NT2/D1 (cell line): ENCODE results near the gene ARRDC1.

Source experiments
- DNase-seq: peaks from one replicate; pipeline ENCODE4 v3.0.0-alpha.2; 2011; ENCODE audit warnings: low read depth, low spot score
- H3K27me3 ChIP-seq: 2 replicates; pipeline ENCODE4 v1.6.0; 2011; ENCODE audit warnings: mild to moderate bottlenecking; ENCODE audit not compliant: insufficient read length, insufficient read depth
- H3K36me3 ChIP-seq: 2 replicates; pipeline ENCODE4 v1.6.1; 2011; ENCODE audit warnings: mild to moderate bottlenecking, low read length, mixed read lengths; ENCODE audit not compliant: insufficient read depth, insufficient read length
- H3K4me1 ChIP-seq: 2 replicates; pipeline ENCODE4 v1.5.1; 2011; ENCODE audit not compliant: insufficient read depth, insufficient read length
- H3K4me3 ChIP-seq: 2 replicates; pipeline ENCODE4 v1.5.1; 2011; ENCODE audit warnings: low read depth; ENCODE audit not compliant: insufficient read length
- H3K9ac ChIP-seq: 2 replicates; pipeline ENCODE4 v1.6.0; 2011; ENCODE audit warnings: low read depth; ENCODE audit not compliant: insufficient read length
- H3K9me3 ChIP-seq: 2 replicates; pipeline ENCODE4 v1.5.1; 2011; ENCODE audit warnings: mild to moderate bottlenecking, low read length; ENCODE audit not compliant: insufficient read depth
- SUZ12 ChIP-seq: IDR thresholded peaks from 2 replicates; pipeline ENCODE4 v1.6.1; 2011; ENCODE audit not compliant: insufficient read length, insufficient read depth; ENCODE audit errors: extremely low read depth
- YY1 ChIP-seq: IDR thresholded peaks from 2 replicates; pipeline ENCODE4 v1.6.1; 2011; ENCODE audit not compliant: insufficient read length, insufficient read depth
- ZNF274 ChIP-seq: IDR thresholded peaks from 2 replicates; pipeline ENCODE4 v1.6.1; 2011; ENCODE audit warnings: mild to moderate bottlenecking, low read depth, low read length

Gene ARRDC1

DNA sequence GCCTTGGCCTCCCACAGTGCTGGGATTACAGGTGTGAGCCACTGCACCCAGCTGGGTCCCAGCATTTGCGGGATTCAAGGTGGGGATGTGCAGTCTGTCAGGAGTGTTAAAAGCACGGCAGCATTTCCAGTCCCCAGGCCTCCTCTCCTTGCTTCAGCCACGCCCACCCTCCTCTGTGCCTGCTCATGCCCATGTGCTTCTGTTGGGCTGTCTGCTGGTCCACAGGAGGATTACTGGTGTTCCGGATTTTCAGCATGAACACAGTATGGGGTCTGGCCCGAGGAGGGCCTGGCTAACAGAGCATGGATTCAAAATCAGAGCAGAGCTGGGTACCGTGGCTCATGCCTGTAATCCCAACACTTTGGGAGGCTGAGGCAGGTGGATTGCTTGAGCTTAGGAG lies 5.5 kb downstream of the ARRDC1 start:
- Histone ChIP-seq H3K36me3 (peaks cover 36% of the 10 kb centered on the region), H3K27me3 (peaks cover 12% of the 10 kb centered on the region), H3K4me3 (no peak overlapping the region), H3K4me1 (peaks cover 45% of the 10 kb centered on the region), H3K9ac (peak overlapping the region; percentile 42), H3K9me3 (no peaks in the 10 kb centered on the region)
- DNase-seq: no peak
- TF ChIP-seq SUZ12: no peak
- no peak for TF ChIP-seq YY1
- TF ChIP-seq ZNF274: no peak

DNA sequence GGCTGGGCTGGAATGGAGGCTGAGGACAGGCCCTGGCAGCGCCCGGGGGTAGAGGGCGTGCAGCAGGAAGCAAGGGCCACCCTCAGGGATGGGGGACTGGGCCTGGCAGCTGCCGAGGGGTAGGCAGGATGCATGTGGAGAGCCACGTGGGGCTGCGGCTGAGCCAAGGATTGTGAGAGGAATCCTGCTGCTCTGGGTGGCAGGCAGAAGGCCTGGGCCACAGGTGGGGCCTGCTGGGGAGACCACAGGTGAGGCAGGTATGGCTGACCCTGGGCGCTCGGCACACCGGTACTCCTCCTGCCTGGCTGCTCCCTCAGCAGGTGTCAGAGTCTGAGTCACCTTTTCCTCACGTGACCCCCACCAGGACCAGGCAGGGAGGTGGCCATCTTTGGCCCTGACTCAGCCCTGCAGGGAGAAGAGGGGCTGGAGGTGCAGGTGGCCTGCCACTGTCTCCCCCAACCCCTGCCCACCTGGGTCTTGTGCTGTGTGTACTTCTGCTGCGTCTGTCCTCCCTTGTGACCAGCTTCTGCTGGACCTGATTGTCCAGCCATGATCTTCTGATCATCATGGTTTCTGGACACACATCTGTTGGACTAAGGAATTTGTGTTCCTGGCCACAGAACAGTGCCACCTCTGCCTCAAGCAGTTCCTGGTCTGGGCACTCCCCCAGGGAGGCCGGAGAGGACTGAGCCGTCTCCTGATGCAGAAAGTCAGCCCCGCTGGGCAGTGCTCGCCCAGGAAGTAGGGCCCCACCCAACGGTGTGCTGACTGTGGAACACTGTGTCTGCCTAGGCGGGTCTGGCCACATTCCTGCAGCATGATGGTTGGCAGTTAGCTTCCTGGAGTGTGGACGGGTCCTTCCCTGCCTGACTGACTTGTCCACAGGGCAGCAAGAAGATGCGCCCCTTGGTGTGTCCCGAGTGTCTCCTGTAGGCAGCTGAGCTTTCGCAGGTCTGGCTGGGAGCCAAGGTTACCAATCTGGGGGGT lies 6.4 kb downstream of the ARRDC1 start:
- H3K4me1 ChIP-seq: peaks cover 38% of the 10 kb centered on the region
- H3K9ac ChIP-seq: peak overlapping the region; percentile 2
- peaks cover 3% of the 10 kb centered on the region for H3K27me3 ChIP-seq
- DNase-seq: no peak
- TF ChIP-seq YY1 (no peak), SUZ12 (no peak), ZNF274 (no peak)
- H3K36me3 ChIP-seq: peaks cover 45% of the 10 kb centered on the region
- no peak overlapping the region for H3K4me3 ChIP-seq
- no peaks in the 10 kb centered on the region for H3K9me3 ChIP-seq

DNA sequence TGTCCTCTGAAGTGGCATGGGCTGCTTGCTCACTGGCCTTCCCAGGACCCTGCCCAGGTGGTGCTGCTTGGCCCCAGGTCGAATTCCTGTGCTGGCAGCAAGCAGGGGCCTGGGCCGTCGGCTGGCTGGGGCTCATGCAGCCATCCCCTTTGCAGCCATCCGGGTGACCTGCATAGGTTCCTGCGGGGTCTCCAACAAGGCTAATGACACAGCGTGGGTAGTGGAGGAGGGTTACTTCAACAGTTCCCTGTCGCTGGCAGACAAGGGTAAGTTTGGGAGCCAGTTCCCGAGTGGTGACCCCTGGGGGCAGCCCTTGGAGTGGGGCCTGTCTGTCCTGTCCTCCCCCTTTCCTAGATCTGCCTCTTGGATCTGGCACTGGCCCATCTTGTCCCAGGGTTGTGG lies 7.3 kb downstream of the ARRDC1 start:
- Histone ChIP-seq H3K4me3 (no peak overlapping the region), H3K4me1 (peaks cover 33% of the 10 kb centered on the region)

DNA sequence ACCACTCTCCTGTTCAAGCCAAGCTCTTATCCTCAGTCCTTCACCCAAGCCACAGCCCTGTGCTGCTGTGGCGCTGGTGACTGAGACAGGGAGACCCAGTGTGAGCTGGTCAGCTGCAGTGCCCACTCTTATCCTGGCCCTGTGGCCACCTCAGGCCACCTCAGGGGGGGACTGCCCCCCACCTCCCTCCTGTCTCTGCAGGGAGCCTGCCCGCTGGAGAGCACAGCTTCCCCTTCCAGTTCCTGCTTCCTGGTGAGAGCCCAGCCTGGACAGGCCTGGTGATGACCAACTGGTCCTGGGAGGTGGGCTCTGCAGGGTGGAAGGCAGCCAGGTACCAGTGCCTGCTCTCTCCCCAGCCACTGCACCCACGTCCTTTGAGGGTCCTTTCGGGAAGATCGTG lies 7.8 kb downstream of the ARRDC1 start:
- Histone ChIP-seq H3K4me3 (no peak overlapping the region), H3K4me1 (peaks cover 32% of the 10 kb centered on the region), H3K9me3 (no peaks in the 10 kb centered on the region), H3K27me3 (no peaks in the 10 kb centered on the region), H3K9ac (peak overlapping the region; percentile 13), H3K36me3 (peaks cover 54% of the 10 kb centered on the region)
- no peak for DNase-seq
- TF ChIP-seq YY1 (no peak), SUZ12 (no peak), ZNF274 (no peak)

More for the DNA sequence above, 7.3 kb downstream of the ARRDC1 start:
- H3K27me3 ChIP-seq: no peaks in the 10 kb centered on the region
- DNase-seq: no peak
- TF ChIP-seq ZNF274: no peak
- peaks cover 53% of the 10 kb centered on the region for H3K36me3 ChIP-seq
- no peaks in the 10 kb centered on the region for H3K9me3 ChIP-seq
- H3K9ac ChIP-seq: no peak overlapping the region

DNA sequence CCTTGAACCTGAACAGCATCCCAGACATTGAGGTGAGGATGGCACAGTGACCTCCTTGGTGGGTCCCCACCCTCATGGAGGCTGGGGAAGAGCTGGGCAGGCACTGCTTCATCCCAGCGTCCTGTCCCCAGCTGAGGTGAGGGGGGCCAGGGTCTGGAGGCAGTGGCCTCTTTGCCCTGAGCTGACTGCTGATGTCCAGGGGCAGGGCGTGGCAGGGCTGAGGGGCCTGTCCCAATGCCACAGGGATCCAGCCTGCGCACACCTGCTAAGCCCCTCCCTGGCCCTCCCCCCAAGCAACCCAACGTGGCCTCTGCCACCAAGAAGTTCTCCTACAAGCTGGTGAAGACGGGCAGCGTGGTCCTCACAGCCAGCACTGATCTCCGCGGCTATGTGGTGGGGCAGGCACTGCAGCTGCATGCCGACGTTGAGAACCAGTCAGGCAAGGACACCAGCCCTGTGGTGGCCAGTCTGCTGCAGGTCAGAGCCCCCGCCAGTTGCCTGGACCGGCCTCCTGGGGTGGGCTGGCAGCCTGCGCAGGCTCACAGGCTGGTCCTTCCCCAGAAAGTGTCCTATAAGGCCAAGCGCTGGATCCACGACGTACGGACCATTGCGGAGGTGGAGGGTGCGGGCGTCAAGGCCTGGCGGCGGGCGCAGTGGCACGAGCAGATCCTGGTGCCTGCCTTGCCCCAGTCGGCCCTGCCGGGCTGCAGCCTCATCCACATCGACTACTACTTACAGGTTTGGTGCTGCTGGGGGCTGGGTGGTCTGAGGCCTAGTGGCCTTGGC lies 8.4 kb downstream of the ARRDC1 start:
- Histone ChIP-seq H3K27me3 (no peaks in the 10 kb centered on the region), H3K36me3 (peaks cover 48% of the 10 kb centered on the region), H3K9ac (peak overlapping the region; percentile 13), H3K4me1 (peaks cover 25% of the 10 kb centered on the region), H3K4me3 (no peak overlapping the region), H3K9me3 (no peaks in the 10 kb centered on the region)
- DNase-seq: no peak
- TF ChIP-seq ZNF274 (no peak), YY1 (no peak), SUZ12 (no peak)

DNA sequence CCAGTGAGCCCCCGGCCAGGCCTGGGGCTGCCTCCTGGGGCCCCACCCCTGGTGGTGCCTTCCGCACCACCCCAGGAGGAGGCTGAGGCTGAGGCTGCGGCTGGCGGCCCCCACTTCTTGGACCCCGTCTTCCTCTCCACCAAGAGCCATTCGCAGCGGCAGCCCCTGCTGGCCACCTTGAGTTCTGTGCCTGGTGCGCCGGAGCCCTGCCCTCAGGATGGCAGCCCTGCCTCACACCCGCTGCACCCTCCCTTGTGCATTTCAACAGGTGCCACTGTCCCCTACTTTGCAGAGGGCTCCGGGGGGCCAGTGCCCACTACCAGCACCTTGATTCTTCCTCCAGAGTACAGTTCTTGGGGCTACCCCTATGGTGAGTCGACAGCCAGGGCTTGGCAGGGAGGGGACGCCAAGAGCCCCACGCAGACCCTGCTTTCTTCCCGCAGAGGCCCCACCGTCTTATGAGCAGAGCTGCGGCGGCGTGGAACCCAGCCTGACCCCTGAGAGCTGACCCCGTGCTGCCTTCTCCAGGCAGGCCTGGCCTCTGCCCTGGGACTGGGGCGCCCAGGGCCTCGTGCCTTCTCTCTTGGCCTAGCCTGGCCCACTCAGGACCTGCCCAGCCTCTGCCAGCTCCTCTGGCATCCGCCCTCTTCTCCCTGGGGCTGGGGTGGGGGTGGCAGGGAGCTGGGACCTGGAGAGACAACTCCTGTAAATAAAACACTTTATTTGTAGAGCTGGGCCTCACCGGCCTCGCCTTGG lies 9.3 kb downstream of the ARRDC1 start:
- no peak overlapping the region for H3K9ac ChIP-seq
- DNase-seq: no peak
- H3K27me3 ChIP-seq: no peaks in the 10 kb centered on the region
- no peaks in the 10 kb centered on the region for H3K9me3 ChIP-seq
- no peak for TF ChIP-seq SUZ12
- no peak for TF ChIP-seq YY1
- no peak for TF ChIP-seq ZNF274
- H3K36me3 ChIP-seq: peaks cover 48% of the 10 kb centered on the region
- peaks cover 25% of the 10 kb centered on the region for H3K4me1 ChIP-seq
- no peak overlapping the region for H3K4me3 ChIP-seq

DNA sequence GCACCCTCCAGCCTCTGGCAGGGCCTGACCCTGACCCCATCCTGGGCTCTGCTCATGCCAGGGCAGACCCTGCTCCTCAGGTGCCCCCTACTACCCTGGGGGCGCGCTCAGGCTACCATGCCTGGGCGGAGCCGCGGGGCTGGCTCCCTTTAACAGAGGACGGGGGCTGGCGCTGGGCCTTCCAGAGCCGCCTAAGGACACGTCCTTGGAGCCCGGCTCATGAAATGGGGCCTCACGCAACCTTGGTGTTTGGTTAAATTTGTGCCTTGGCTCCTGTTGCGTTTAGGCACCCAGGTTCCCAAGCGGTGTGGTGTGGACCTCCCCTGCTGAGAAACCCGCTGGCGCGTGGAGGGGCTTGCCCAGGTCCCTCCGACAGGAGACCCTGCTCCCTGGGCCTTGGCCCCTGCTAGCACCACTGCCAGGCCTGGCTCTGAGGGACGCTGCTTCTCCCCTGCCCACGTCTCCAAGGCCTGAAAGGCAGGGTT lies 9.9 kb downstream of the ARRDC1 start:
- Histone ChIP-seq H3K36me3 (peaks cover 52% of the 10 kb centered on the region), H3K27me3 (no peaks in the 10 kb centered on the region), H3K4me3 (no peak overlapping the region), H3K9me3 (no peaks in the 10 kb centered on the region), H3K9ac (no peak overlapping the region), H3K4me1 (peaks cover 25% of the 10 kb centered on the region)
- no peak for TF ChIP-seq ZNF274
- TF ChIP-seq YY1: no peak
- TF ChIP-seq SUZ12: no peak
- no peak for DNase-seq
